ENCODE results near the gene CRTC1. TPM values are rescaled to one million over a fixed set of nuclear protein-coding genes. Genes with fewer than 3 reads are reported as not detected.

Gene CRTC1
- total and polyA plus RNA-seq, 9 of the 15 experiments (the other 6 are each of a cell fraction or from before 2014, with no cell fraction given): 0.25 to 3.8 (median 1.2) TPM; not detected in 2

- TF ChIP-seq ESRRB (CRISPR knock-in tag; IDR thresholded peaks at IDR 0.05; ENCODE audit: borderline replicate concordance) (no peak), ETV1 (tag; conservative IDR thresholded peaks at IDR 0.05; ENCODE audit: low read depth) (peak; percentile 59; the same call in 1 of the 2 replicates), ZNF140 (CRISPR knock-in tag; IDR thresholded peaks at IDR 0.05) (no peak), CXXC5 (CRISPR knock-in tag; IDR thresholded peaks at IDR 0.05) (peak; percentile 96), RBM14 (IDR thresholded peaks at IDR 0.05; ENCODE audit: borderline replicate concordance, insufficient read depth, low read depth, low read length) (no peak), MBD2 (IDR thresholded peaks at IDR 0.05; ENCODE audit: borderline replicate concordance, low read depth) (peak; percentile 57; the same call in 1 of the 2 replicates), TARDBP (IDR thresholded peaks at IDR 0.05) (peak; percentile 37; the same call in 1 of the 2 replicates), ZNF696 (CRISPR knock-in tag; conservative IDR thresholded peaks at IDR 0.05) (no peak), POLR2AphosphoS5 (IDR thresholded peaks at IDR 0.05; ENCODE audit: control insufficient read depth, insufficient read depth, low read depth, low read length) (peak; percentile 86), ATF7 (IDR thresholded peaks at IDR 0.05) (peak; percentile 56; the same call in 1 of the 2 replicates), YBX1 (IDR thresholded peaks at IDR 0.05) (no peak), CTBP1 (IDR thresholded peaks at IDR 0.05; ENCODE audit: borderline replicate concordance) (peak; percentile 87), BRF2 (IDR thresholded peaks at IDR 0.05; ENCODE audit: borderline replicate concordance, insufficient read depth, insufficient read length) (no peak), ZNF436 (CRISPR knock-in tag; IDR thresholded peaks at IDR 0.05) (no peak), RBM39 (optimal IDR thresholded peaks at IDR 0.05; ENCODE audit: low read depth, low read length) (no peak), FUS (optimal IDR thresholded peaks at IDR 0.05; ENCODE audit: low read depth, low read length) (no peak), NR3C1 (CRISPR knock-in tag; IDR thresholded peaks at IDR 0.05) (no peak), ADNP (tag; IDR thresholded peaks at IDR 0.05) (no peak), RAD51 (IDR thresholded peaks at IDR 0.05; ENCODE audit: borderline replicate concordance, low read depth) (peak; percentile 42; the same call in 1 of the 2 replicates), XRCC5 (IDR thresholded peaks at IDR 0.05; ENCODE audit: low read depth, low read length) (0 out of 2 replicates have a peak, but pooled peaks have one; percentile 51), TAL1 (IDR thresholded peaks at IDR 0.05) (peak; percentile 87), ZBED1 (IDR thresholded peaks at IDR 0.05) (peak; percentile 67; the same call in 1 of the 2 replicates), PHTF2 (CRISPR knock-in tag; IDR thresholded peaks at IDR 0.05) (no peak), ATF6 (CRISPR knock-in tag; IDR thresholded peaks at IDR 0.05) (no peak)
- TF ChIP-seq, protein P1, sequence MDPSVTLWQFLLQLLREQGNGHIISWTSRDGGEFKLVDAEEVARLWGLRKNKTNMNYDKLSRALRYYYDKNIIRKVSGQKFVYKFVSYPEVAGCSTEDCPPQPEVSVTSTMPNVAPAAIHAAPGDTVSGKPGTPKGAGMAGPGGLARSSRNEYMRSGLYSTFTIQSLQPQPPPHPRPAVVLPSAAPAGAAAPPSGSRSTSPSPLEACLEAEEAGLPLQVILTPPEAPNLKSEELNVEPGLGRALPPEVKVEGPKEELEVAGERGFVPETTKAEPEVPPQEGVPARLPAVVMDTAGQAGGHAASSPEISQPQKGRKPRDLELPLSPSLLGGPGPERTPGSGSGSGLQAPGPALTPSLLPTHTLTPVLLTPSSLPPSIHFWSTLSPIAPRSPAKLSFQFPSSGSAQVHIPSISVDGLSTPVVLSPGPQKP (CRISPR knock-in tag; IDR thresholded peaks at IDR 0.05): no peak
- TF ChIP-seq, protein P2, sequence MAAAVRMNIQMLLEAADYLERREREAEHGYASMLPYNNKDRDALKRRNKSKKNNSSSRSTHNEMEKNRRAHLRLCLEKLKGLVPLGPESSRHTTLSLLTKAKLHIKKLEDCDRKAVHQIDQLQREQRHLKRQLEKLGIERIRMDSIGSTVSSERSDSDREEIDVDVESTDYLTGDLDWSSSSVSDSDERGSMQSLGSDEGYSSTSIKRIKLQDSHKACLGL (CRISPR knock-in tag; IDR thresholded peaks at IDR 0.05; ENCODE audit: borderline replicate concordance, poor library complexity, severe bottlenecking): no peak
These were observed 17.2 kb downstream of the CRTC1 start (continued) for GRCh38 chr19:18700501-18701249.

All from K562 (cell line).